ENCODE measurements around the gene MAGI2. TPM values are rescaled to one million over a fixed set of nuclear protein-coding genes. Genes with fewer than 3 reads are reported as not detected.

Gene MAGI2
- total RNA-seq, 5 donors from 2014 or later (not counting 1 experiment from before 2014, with no cell fraction given): 0.10 to 0.77 (median 0.22) TPM

GRCh38 chr7:78686189-78686588 lies 767.3 kb downstream of the MAGI2 start:
- peaks cover 0 to 9% (median 3%) of the 10 kb centered on the region in 3 donors for H3K9me3 Mint-ChIP-seq
- Histone ChIP-seq H3K4me3 (ENCODE audit: control insufficient read depth in 1 of 2, extremely low read depth in 1 of 2, low read length in 1 of 2) (no peak overlapping the region), H3K4me1 (ENCODE audit: control insufficient read depth in 1 of 2, extremely low read depth in 1 of 2, insufficient read depth in 2 of 2, low read length in 2 of 2) (no peaks in the 10 kb centered on the region), H3K27me3 (replicated peaks in 1 of 2; ENCODE audit: control insufficient read depth in 2 of 2, extremely low read depth in 1 of 2, insufficient read depth in 2 of 2, low read length in 1 of 2) (no peaks in the 10 kb centered on the region), H3K36me3 (ENCODE audit: control insufficient read depth in 2 of 2, extremely low read depth in 1 of 2, insufficient read depth in 1 of 2, low read length in 1 of 2) (no peaks in the 10 kb centered on the region), H3K27ac (ENCODE audit: low read length) (no peak overlapping the region), H3K9me3 (no peaks in the 10 kb centered on the region)
- H3K4me1 Mint-ChIP-seq: no peaks in the 10 kb centered on the region
- no peaks in the 10 kb centered on the region for H3K36me3 Mint-ChIP-seq
- ChIA-PET CTCF (no interaction called here), POLR2A (no interaction called here)
- ATAC-seq (replicated peaks in 1 of 4): no peak
- WGBS (ENCODE audit: insufficient coverage): no CpG with 5 or more reads among the region's 6 CpGs
- no peak overlapping the region for H3K4me3 Mint-ChIP-seq
- no peak overlapping the region for H3K27ac Mint-ChIP-seq
- DNase-seq: no peak
- H3K27me3 Mint-ChIP-seq: no peaks in the 10 kb centered on the region

- CTCF ChIA-PET: no interaction called here
Observed at GRCh38 chr7:78684201-78684600, 769.3 kb downstream of the MAGI2 start.

GRCh38 chr7:78683566-78683965 lies 769.9 kb downstream of the MAGI2 start:
- WGBS (ENCODE audit: insufficient coverage): no CpG with 5 or more reads among the region's 1 CpG
- H3K27me3 ChIP-seq (replicated peaks in 1 of 2; ENCODE audit: control insufficient read depth in 2 of 2, extremely low read depth in 1 of 2, insufficient read depth in 2 of 2, low read length in 1 of 2): no peaks in the 10 kb centered on the region
- Mint-ChIP-seq H3K4me1 (no peaks in the 10 kb centered on the region), H3K36me3 (no peaks in the 10 kb centered on the region), H3K27me3 (no peaks in the 10 kb centered on the region), H3K27ac (no peak overlapping the region), H3K4me3 (no peak overlapping the region), H3K9me3 (peaks cover 3 to 9% (median 4%) of the 10 kb centered on the region in 3 donors)
- H3K9me3 ChIP-seq: no peaks in the 10 kb centered on the region
- H3K36me3 ChIP-seq (ENCODE audit: control insufficient read depth in 2 of 2, extremely low read depth in 1 of 2, insufficient read depth in 1 of 2, low read length in 1 of 2): no peaks in the 10 kb centered on the region
- ATAC-seq (replicated peaks in 1 of 4): no peak
- POLR2A ChIA-PET: no interaction called here
- DNase-seq: no peak
- no peaks in the 10 kb centered on the region for H3K4me1 ChIP-seq (ENCODE audit: control insufficient read depth in 1 of 2, extremely low read depth in 1 of 2, insufficient read depth in 2 of 2, low read length in 2 of 2)
- no peak overlapping the region for H3K4me3 ChIP-seq (ENCODE audit: control insufficient read depth in 1 of 2, extremely low read depth in 1 of 2, low read length in 1 of 2)
- CTCF ChIA-PET: no interaction called here
- no peak overlapping the region for H3K27ac ChIP-seq (ENCODE audit: low read length)

More at GRCh38 chr7:78684201-78684600, 769.3 kb downstream of the MAGI2 start:
- no peaks in the 10 kb centered on the region for H3K4me1 ChIP-seq (ENCODE audit: control insufficient read depth in 1 of 2, extremely low read depth in 1 of 2, insufficient read depth in 2 of 2, low read length in 2 of 2)
- H3K9me3 Mint-ChIP-seq: peaks cover 3 to 9% (median 4%) of the 10 kb centered on the region in 3 donors
- H3K9me3 ChIP-seq: no peaks in the 10 kb centered on the region
- ATAC-seq (replicated peaks in 1 of 4) (no peak), DNase-seq (no peak)
- H3K36me3 ChIP-seq (ENCODE audit: control insufficient read depth in 2 of 2, extremely low read depth in 1 of 2, insufficient read depth in 1 of 2, low read length in 1 of 2): no peaks in the 10 kb centered on the region
- H3K27ac Mint-ChIP-seq: no peak overlapping the region
- H3K27me3 Mint-ChIP-seq: no peaks in the 10 kb centered on the region
- POLR2A ChIA-PET: no interaction called here
- no peaks in the 10 kb centered on the region for H3K27me3 ChIP-seq (replicated peaks in 1 of 2; ENCODE audit: control insufficient read depth in 2 of 2, extremely low read depth in 1 of 2, insufficient read depth in 2 of 2, low read length in 1 of 2)
- H3K36me3 Mint-ChIP-seq: no peaks in the 10 kb centered on the region
- no peak overlapping the region for H3K27ac ChIP-seq (ENCODE audit: low read length)
- WGBS (ENCODE audit: insufficient coverage): no CpG with 5 or more reads among the region's 1 CpG
- no peaks in the 10 kb centered on the region for H3K4me1 Mint-ChIP-seq
- H3K4me3 ChIP-seq (ENCODE audit: control insufficient read depth in 1 of 2, extremely low read depth in 1 of 2, low read length in 1 of 2): no peak overlapping the region
- no peak overlapping the region for H3K4me3 Mint-ChIP-seq

- 60% methylated on average over 1 of the region's 6 CpGs for WGBS (ENCODE audit: insufficient coverage)
- H3K4me1 Mint-ChIP-seq: no peaks in the 10 kb centered on the region
Observed at GRCh38 chr7:78679112-78679876, 774.2 kb downstream of the MAGI2 start.

GRCh38 chr7:78677391-78677790 lies 776.1 kb downstream of the MAGI2 start:
- H3K27ac Mint-ChIP-seq: no peak overlapping the region
- H3K36me3 Mint-ChIP-seq: no peaks in the 10 kb centered on the region
- no CpG with 5 or more reads among the region's 2 CpGs for WGBS (ENCODE audit: insufficient coverage)

More at GRCh38 chr7:78679112-78679876, 774.2 kb downstream of the MAGI2 start:
- ChIA-PET CTCF (no interaction called here), POLR2A (no interaction called here)
- DNase-seq (no peak), ATAC-seq (replicated peaks in 1 of 4) (no peak)
- Mint-ChIP-seq H3K9me3 (peaks cover 0 to 8% (median 3%) of the 10 kb centered on the region in 3 donors), H3K4me3 (no peak overlapping the region), H3K27ac (no peak overlapping the region), H3K36me3 (no peaks in the 10 kb centered on the region), H3K27me3 (no peaks in the 10 kb centered on the region)
- Histone ChIP-seq H3K27ac (ENCODE audit: low read length) (no peak overlapping the region), H3K36me3 (ENCODE audit: control insufficient read depth in 2 of 2, extremely low read depth in 1 of 2, insufficient read depth in 1 of 2, low read length in 1 of 2) (no peaks in the 10 kb centered on the region), H3K9me3 (no peaks in the 10 kb centered on the region), H3K4me3 (ENCODE audit: control insufficient read depth in 1 of 2, extremely low read depth in 1 of 2, low read length in 1 of 2) (no peak overlapping the region), H3K27me3 (replicated peaks in 1 of 2; ENCODE audit: control insufficient read depth in 2 of 2, extremely low read depth in 1 of 2, insufficient read depth in 2 of 2, low read length in 1 of 2) (no peaks in the 10 kb centered on the region), H3K4me1 (ENCODE audit: control insufficient read depth in 1 of 2, extremely low read depth in 1 of 2, insufficient read depth in 2 of 2, low read length in 2 of 2) (no peaks in the 10 kb centered on the region)

GRCh38 chr7:78675511-78675910 lies 778.0 kb downstream of the MAGI2 start:
- Mint-ChIP-seq H3K36me3 (no peaks in the 10 kb centered on the region), H3K9me3 (peaks cover 0 to 5% (median 0%) of the 10 kb centered on the region in 3 donors), H3K27me3 (no peaks in the 10 kb centered on the region), H3K27ac (no peak overlapping the region), H3K4me1 (no peaks in the 10 kb centered on the region), H3K4me3 (no peak overlapping the region)
- no peaks in the 10 kb centered on the region for H3K36me3 ChIP-seq (ENCODE audit: control insufficient read depth in 2 of 2, extremely low read depth in 1 of 2, insufficient read depth in 1 of 2, low read length in 1 of 2)
- no CpG with 5 or more reads among the region's 3 CpGs for WGBS (ENCODE audit: insufficient coverage)
- ChIA-PET CTCF (no interaction called here), POLR2A (no interaction called here)
- no peaks in the 10 kb centered on the region for H3K27me3 ChIP-seq (replicated peaks in 1 of 2; ENCODE audit: control insufficient read depth in 2 of 2, extremely low read depth in 1 of 2, insufficient read depth in 2 of 2, low read length in 1 of 2)
- H3K4me3 ChIP-seq (ENCODE audit: control insufficient read depth in 1 of 2, extremely low read depth in 1 of 2, low read length in 1 of 2): no peak overlapping the region
- H3K9me3 ChIP-seq: no peaks in the 10 kb centered on the region
- DNase-seq (no peak), ATAC-seq (replicated peaks in 1 of 4) (no peak)
- no peaks in the 10 kb centered on the region for H3K4me1 ChIP-seq (ENCODE audit: control insufficient read depth in 1 of 2, extremely low read depth in 1 of 2, insufficient read depth in 2 of 2, low read length in 2 of 2)
- no peak overlapping the region for H3K27ac ChIP-seq (ENCODE audit: low read length)

More at GRCh38 chr7:78677391-78677790, 776.1 kb downstream of the MAGI2 start:
- no peak overlapping the region for H3K27ac ChIP-seq (ENCODE audit: low read length)
- H3K4me3 ChIP-seq (ENCODE audit: control insufficient read depth in 1 of 2, extremely low read depth in 1 of 2, low read length in 1 of 2): no peak overlapping the region
- no peak overlapping the region for H3K4me3 Mint-ChIP-seq
- no peaks in the 10 kb centered on the region for H3K27me3 ChIP-seq (replicated peaks in 1 of 2; ENCODE audit: control insufficient read depth in 2 of 2, extremely low read depth in 1 of 2, insufficient read depth in 2 of 2, low read length in 1 of 2)
- no peaks in the 10 kb centered on the region for H3K4me1 Mint-ChIP-seq
- ATAC-seq (replicated peaks in 1 of 4): no peak
- ChIA-PET POLR2A (no interaction called here), CTCF (no interaction called here)
- no peaks in the 10 kb centered on the region for H3K36me3 ChIP-seq (ENCODE audit: control insufficient read depth in 2 of 2, extremely low read depth in 1 of 2, insufficient read depth in 1 of 2, low read length in 1 of 2)
- peaks cover 0 to 8% (median 0%) of the 10 kb centered on the region in 3 donors for H3K9me3 Mint-ChIP-seq
- H3K9me3 ChIP-seq: no peaks in the 10 kb centered on the region
- H3K27me3 Mint-ChIP-seq: no peaks in the 10 kb centered on the region
- DNase-seq: no peak
- no peaks in the 10 kb centered on the region for H3K4me1 ChIP-seq (ENCODE audit: control insufficient read depth in 1 of 2, extremely low read depth in 1 of 2, insufficient read depth in 2 of 2, low read length in 2 of 2)
